Central memory CD4-positive, alpha-beta T cell (primary cell): ENCODE results near the gene RPTOR.

Experiments used
- DNase-seq: peaks from one replicate; pipeline ENCODE4 v3.0.0; 2022

The RPTOR gene

DNA sequence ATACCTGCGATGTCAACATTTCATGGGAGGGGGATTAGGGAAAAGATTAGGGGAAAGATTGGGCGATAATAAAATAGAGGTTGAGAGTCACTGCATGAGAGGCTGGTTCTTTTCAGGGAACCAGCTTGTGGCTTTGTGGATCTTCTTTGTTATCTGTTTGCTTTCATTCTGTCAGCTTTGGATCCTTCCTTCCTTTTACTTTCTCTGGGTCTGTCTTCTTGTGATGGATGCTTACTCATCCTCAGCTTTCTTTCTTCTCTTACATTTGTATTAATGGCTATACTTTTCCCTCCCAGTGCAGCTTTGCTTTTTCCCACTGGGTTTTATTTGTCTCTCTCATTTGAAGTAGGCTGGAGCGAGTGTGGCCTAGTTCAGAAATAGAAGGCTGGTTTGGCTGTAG, 47.1 kb downstream of the RPTOR start:
- no peak for DNase-seq

DNA sequence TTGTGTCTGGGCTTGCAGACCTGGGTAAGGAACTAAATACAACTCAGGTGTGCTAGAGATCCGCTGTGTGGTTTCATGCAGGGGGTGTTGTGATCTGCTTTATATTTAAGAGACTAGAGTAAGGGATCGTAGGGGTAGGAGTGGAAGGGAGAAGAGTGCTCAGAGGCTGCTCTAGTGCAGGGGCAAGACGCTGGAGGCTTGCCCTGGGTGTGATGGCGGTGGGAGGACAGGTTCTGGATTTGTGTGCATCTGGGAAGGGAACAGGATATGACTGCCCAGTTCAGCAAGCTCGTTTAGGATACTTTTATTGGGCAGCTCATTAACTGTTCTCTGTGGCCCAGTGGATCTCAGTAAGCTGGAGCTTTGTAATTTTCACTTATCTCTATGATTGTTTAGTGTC, 47.6 kb downstream of the RPTOR start:
- no peak for DNase-seq

DNA sequence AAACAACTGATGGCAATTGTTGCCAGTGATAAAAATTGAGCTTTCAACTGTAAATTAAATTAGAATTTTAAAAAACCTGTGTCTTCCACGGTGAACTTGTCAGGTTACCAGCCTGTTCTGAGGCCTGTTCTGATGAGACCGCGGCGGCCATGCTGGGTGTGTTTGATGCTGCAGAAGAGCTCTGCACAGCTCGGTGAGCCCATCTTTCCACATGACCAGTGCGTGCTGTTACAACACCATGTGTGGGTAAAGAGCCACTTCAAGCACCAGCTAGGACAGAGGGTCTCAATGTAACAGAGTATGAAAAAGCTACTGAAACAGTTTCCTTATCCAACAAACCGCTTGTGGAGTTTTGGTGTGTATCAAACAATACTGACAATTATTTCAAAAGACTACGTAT, 48.5 kb downstream of the RPTOR start:
- no peak for DNase-seq

DNA sequence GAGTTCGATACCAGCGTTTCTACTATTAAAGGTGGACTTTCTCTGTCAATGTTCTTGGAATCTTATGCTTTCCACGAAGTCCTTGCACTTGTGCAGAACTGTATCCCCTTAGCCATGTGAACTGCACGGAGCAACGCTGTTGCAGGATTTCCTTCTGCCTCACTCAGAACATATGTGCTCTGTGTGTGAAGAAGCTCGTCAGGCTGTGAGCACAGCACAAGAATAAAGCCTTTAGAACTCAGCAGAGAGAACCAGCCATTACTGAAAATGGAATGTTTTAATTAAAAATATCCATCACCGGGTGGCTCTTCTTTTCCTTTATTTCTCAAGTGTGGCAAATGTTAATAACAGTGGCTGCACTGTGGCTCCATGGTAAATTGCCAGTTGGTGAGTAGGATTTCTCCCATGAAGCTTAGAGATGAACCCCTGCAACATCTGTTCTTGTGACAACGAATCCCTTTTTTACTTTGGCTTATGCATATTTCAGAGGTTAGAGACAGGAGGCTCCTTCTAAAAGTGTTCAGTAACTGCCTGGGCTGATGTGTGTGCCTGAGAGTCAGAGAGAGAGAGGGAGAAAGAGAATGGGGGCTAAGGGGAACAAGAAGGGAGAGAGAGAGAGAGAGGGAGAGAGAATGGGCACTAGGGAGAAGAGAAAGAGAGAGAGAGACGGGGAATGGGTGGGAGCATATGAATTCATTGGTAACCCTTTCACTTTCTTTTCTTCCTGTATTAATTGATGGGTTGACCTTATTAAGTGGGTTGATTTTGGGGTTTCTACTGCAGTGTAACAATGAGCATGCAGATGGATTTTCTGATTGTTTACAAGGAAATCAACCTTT, 50.0 kb downstream of the RPTOR start:
- DNase-seq, result no peak

DNA sequence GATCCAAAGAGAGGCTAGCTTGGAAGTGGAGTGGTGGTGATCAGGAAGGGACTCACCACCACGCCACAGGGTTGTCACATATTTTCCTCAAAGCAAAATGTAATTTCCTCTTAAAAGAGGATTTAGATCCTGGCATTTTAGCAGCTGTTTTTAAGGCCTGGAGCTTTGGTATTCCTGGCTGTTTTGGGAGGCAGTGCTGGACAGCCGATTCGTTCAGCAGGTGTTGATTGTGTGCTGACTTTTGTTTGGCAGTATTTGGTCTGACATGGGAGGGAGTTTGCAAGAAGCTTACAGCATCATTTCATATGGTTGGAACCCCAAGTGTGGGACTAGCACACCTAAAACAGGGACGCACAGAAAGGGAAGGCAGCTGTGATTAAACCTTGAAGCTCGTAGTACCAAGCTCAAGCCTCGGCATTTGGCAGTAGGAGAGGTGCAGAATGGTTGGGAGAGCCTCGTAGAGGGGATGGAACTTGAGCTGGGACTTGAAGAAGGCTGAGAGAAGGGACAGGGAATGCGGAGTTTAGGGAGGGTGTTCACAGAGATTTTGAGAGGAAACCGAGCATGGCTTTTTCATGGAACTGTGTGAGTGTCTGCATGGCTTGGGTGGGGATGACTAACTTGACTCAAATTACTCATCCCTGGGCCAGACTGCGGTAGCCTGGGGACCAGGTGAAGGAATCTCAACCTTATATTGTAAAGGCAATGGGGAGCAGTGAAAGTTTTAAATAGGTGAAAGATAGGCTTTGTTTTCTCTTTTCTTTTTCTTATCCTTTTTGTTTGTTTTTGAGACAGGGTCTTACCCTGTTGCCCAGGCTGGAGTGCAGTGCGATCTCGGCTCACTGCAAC, 52.3 kb downstream of the RPTOR start:
- no peak for DNase-seq

DNA sequence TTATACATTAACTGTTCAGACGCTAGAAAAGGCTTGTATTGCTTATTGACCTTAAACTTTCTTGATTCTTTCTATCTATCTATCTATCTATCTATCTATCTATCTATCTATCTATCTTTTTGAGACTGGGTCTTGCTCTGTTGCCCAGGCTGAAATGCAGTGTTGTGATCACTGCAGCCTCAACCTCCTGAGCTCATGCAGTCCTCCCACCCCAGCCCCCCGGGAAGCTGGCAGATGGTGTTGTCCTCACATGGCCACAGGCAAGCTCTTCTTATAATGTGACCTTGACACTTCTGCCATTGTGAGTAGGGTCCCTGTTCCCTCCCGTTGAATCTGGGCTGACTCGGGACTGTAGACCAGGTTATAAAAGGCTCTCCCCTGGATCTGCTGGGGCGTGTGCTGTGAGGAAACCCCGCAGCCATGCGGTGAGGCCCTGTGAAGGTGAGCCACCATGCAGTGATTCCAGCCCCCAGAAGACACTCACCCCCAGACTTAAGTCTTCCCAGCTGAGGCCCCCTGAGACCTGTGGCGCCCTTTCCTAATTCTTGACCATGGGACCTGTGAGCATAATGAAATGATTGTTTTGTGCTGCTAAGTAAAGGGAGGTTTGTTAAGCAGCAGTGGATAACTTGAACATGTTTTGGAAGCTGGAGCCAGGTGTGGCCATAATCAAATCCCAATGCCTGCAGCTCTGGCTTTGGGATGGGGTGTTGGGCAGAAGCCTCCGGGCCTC, 54.3 kb downstream of the RPTOR start:
- no peak for DNase-seq

DNA sequence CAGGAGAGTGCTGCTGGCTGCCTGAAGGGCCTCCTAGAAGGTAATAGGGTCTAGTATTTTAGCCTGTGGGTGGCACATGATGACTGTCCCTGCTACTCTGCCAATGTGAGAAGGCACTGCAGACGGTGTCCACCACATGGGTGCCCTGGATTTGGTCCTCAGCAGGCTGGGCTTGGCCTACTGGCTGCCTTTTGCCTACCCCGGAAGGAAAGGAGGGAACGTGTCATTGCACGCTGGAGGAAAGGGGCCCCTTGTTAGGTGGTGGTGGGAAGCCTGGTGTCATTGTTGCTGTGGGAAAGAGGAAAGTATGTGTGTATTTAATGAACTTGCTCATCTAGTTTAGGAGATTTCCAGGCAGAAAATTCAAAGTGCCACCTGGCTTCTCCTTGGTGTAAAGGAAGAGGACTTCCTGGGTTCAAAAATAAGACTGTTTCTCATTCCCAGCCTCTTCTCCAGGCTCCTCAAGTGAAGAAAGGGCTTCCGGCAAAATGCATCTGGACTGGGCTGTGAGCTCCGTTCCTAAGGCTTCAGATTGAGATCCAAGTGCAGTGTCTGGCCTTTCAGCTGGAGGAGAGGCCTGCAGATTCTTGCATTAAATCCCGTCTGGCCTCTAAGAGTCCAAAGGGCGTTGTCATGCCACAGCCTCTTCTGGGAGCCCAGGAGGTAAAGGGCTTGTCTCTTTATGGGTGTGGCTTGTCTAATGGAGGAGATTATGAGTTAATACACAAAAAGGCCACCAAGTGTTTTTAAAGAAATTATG, 55.1 kb downstream of the RPTOR start:
- no peak for DNase-seq

DNA sequence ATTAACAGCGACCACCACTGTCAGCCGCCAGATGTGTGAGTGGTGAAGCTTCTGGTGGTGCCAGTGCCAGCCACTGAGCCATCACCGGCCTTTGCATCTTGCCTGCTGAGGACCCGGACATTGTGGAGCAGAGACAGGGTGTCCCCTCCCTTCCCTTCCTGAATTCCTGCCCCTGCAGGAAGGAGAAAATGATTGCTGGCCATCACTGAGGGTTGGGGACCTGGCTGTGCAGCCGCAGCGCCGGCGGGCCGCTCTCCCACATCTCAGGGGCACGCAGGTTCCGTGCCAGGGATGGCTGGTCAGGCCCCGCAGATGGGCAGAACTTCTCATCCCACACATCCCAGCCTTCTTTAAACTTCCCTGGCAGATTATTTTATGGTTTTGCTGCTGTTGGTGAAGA, 56.5 kb downstream of the RPTOR start:
- DNase-seq, result no peak

DNA sequence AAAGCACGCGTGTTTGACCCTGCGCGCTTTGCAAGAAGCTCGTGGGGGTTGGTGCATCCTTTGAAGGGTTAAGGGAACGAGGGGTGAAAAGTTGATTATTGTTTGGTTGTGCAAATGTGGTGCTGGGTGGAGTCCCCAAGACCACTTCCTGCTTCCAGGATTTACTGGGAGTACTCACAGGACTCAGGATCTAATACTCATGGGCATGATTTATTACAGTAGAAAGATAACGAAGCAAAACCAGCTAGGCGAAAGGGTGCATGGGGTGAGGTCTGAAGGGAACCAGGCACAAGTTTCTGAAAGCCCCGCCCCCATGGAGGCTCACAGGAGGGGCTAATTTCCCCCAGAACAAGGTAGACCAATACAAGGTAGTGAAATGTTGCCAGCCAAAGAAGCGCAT, 58.8 kb downstream of the RPTOR start:
- DNase-seq, result no peak

DNA sequence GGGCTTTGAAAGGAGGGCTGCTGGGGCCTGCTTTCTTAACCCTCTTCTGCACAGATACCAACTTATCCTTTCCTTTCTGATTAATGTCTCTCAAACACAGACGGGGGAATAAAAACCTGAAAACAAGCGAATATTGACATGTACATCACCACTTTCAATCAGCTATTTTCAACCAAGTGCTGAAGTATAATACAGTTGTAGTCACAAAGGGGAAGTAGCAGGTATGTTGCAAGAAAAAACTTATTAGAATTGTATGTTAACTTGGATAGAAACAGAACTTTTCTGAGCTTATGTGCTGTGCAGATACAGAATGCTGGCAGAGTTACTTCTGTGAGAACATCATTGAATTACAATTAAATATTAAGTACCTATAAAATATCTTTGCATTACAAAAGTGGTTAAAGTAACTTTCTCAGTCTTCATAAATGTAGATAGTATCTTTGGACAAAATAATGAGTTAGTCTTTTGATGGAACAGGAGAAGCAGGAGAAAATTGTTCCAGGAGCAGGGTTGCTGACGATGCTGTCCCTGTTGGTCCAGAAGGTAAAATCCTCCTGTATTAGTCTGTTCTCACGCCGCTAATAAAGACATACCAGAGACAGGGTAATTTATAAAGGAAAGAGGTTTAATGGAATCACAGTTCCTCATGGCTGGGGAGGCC, 59.5 kb downstream of the RPTOR start:
- DNase-seq, result no peak

DNA sequence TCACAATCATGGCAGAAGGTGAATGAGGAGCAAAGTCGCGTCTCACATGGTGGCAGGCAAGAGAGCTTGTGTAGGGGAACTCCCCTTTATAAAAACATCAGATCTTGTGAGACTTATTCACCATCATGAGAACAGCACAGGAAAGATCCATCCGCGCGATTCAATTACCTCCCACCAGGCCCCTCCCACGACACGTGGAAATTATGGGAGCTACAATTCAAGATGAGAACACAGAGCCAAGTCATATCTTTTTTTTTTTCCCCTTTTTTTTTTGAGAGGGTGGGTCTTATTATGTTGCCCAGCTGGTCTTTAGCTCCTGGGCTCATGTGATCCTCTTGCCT, 60.0 kb downstream of the RPTOR start:
- no peak for DNase-seq

DNA sequence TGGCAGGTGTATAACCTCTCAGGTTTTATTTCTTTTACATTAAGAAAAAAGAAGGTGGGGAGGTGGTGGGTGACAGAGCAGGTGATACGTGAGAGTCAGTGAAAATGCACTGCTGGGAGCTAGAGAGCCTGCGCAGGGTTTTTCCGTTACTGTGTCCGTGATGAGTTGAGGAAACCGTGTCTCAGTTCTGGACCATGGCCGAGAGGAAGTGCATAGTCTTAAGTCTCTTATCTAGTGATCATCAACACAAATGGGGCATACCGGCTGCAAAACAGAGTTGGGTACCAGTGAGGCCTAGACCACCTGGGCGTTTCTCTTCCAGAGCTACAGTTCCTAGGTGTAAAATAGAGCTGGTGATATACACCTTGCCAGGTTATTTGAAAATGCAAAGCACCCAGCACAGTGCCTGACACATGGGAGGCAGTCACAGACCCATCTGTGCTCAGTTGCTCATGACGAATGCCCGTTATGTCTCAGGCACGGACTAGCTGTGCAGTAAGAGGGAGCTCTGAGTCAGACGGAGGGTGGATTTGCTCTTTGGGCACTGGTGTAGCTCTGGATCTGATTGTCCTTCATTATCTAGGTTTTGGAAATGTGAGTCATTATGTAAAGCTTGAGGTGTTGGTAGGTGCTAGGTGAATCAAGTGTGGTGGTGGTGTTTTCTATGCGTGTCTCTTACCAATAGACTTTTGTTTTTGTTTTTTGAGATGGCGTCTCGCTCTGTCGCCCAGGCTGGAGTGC, 60.9 kb downstream of the RPTOR start:
- DNase-seq, result no peak

DNA sequence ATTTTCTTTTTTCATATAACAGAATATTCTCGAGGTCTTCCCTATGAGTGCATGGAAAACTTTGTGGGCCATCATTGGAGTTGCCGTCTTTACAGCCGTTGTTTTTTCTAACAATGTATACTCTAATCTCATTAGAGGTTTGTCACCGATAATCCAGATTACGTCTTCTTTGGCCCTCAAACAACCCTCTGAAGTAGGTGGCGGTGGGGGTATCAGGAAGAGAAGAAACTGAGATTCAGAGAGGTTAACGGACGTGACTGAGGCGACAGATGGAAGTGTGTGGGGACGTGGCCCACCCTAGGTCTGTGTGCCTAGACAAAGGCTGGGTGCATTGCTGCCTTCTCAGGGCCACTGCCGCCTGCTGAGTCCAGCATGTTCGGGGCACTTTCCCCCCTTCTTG, 63.7 kb downstream of the RPTOR start:
- DNase-seq, result no peak

DNA sequence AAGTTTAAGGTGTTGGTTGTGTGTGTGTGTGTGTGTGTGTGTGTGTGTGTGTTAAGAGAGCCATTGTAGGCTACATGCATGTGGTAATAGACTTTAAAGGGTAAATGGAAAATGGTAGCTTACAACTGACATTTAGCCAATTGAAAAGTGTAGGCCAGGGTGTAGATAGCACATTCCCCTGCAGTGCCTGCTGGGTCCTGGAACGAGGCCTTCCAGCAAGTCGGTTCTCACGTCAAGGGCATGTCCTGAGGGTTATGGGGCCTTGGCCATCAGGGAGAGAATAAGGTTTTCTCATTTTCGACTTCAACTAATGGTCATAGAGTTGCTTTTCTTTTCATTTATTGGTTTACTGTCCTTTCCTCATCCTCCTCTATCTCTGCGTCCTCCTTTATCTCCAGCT, 65.1 kb downstream of the RPTOR start:
- DNase-seq, result no peak

DNA sequence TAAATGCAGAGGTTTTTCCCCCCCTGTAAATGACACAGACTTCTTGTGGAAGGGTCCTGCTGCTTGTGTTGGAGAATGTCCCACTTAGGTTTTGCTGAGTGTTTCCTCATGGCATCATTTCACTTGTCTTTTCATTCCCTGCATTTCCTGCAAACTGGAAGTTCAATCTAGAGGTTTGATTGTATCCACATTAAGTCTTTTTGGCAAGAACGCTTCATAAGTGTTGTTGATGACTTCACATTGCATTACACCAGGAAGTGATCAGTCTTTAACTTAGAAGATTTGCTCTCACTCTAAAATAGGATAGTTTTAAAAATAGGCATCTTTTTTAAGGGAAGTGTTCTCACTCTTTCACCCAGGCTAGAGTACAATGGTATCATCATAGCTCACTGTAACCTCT, 67.2 kb downstream of the RPTOR start:
- no peak for DNase-seq

DNA sequence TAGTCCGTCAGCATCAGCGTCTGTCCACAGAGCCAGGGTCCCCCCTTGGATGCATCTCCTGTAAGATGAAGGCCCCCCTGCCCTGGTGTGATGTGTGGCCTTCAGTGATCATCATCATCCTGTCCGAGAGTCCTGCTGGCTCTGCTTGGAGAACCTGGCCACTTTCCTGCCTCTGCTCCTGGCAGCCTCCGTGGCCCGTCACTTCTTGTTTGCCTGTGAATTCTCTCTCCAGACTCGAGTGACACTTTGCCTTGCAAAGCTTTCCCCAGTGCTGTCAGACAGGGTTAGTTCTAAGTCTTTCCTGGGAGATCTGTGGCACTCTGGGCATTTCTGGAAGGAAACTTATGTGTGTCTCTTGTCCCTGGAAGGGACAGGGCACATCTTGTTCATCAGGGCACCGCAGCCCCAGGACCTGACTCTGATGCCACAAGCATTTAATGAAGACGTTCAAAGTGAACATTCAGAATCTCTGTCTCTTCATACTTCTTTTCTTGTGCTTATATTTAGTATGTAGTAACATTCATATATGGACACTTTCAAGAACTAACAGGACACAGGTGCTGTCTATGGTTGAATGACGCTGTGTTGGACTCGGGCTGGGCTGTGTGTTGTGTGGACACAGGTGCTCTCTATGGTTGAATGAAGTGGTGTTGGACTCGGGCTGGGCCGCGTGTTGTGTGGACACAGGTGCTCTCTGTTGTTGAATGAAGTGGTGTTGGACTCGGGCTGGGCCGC, 68.5 kb downstream of the RPTOR start:
- DNase-seq, result no peak

DNA sequence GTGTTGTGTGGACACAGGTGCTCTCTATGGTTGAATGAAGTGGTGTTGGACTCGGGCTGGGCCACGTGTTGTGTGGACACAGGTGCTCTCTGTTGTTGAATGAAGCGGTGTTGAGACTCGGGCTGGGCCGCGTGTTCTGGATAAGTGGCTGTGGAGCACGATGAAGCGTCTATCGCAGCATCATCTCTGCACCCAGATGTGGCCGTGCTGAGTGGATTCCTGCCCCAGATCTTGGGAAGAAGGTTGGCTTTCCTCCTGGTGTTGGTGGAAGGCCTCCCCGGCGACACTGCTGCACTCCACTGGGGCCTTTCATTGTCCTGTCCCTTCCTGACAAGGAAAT, 69.1 kb downstream of the RPTOR start:
- DNase-seq, result no peak

DNA sequence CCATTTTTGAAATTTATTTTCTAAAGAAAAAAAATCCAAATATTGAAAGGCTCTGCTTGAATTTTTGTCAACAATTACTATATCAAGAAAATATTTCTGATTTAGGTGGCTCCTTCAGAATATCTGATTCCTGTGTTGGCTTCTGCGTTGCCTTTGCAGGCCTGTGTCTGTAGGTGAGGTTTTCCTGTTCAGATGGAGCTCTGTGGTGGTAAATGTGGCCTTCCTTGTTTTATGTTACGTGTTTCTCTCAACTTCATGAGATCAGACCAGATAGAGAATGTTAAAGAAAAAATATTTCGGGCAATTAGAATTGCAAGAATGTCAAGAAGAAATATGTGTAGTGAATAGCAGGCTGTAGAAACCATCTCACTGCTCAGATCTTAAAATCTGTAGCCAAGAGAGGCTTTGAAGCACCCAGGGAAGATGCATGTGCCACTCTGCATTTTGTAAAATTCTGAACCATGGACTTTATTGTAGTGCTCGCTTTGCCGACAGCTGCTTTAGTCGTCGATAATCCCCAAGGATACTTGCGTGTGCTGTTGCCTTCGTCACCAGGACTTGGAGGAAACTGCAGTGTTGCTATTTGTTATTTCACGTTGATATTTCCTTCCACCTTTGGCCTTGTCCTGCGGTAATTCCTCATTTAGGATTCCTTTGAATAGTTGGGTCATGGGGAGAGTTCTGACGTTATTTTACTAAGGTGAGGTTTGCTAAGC, 69.9 kb downstream of the RPTOR start:
- DNase-seq, result no peak

DNA sequence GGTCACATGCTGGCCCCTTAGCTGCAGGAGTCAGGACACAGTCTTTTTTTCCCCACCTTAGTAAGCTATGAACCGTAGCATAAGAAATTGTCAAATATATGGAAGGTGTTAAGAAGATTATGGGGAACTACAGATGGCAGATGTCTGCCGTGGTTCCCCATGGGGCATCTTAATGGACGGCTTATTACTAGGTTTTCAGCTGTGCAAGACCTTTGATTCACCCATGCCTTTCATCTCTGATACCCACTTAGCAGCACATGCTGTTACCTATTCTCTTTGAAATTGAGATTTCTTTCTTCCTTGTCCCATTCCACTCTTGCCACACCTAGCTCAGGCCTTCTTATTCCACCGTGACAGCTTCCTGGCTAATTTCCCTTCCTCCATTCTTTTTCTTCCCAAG, 70.7 kb downstream of the RPTOR start:
- DNase-seq, result no peak

DNA sequence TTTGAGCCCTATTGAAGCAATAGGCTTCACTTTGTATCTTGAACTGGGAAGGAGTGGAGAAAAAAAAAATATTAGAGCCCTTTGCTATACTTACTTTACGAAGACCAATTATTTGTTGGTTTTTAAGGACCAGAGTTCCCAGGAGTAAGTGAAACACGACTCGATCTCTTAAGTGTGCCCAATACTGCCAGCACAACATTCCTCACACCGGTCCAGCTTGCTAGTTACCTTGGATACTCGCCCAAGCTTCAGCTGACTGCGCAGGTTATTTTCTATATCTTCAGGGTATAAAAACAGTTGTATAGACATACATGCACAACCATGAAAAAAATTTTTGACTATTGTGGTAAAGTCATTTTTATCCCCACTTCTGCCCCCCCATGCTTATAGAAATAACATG, 72.1 kb downstream of the RPTOR start:
- no peak for DNase-seq
